ENCODE results near the gene ZNF595. TPM values are rescaled to one million over a fixed set of nuclear protein-coding genes. Genes with fewer than 3 reads are reported as not detected.
"Not testable (repeated sequence)": the region's sequence is repeated elsewhere in the genome, so short reads cannot be mapped to it uniquely, and the experiment has no call there.

The ZNF595 gene
- total RNA-seq, 2 experiments from 2014 or later: 5.6 to 5.8 TPM

GRCh38 chr4:116499-116898, 63.4 kb downstream of the ZNF595 start:
- Mint-ChIP-seq H3K27ac (no peak overlapping the region), H3K9me3 (peaks cover 20% of the 10 kb centered on the region), H3K4me1 (ENCODE audit: low read depth) (peaks cover 15% of the 10 kb centered on the region), H3K27me3 (peaks cover 1% of the 10 kb centered on the region), H3K4me3 (no peak overlapping the region), H3K36me3 (ENCODE audit: low read depth) (peaks cover 8% of the 10 kb centered on the region)
- TF ChIP-seq CTCF (IDR thresholded peaks at IDR 0.05): no peak
- intact Hi-C loops (cut with micrococcal nuclease): no loop called here
- ChIA-PET POLR2A (no interaction called here), CTCF (no interaction called here)
- DNase-seq (no peak), ATAC-seq (peak; percentile 21)

- H3K27ac Mint-ChIP-seq: no peak overlapping the region
- H3K36me3 Mint-ChIP-seq (ENCODE audit: low read depth): peaks cover 29% of the 10 kb centered on the region
- POLR2A ChIA-PET: no interaction called here
- H3K27me3 Mint-ChIP-seq: no peaks in the 10 kb centered on the region
- intact Hi-C loops (cut with micrococcal nuclease): no loop called here
- ATAC-seq: no peak
- peaks cover 28% of the 10 kb centered on the region for H3K9me3 Mint-ChIP-seq
- no peak for DNase-seq
- no peak for TF ChIP-seq CTCF (IDR thresholded peaks at IDR 0.05)
- CTCF ChIA-PET: no interaction called here
- H3K4me3 Mint-ChIP-seq: no peak overlapping the region
- peaks cover 25% of the 10 kb centered on the region for H3K4me1 Mint-ChIP-seq (ENCODE audit: low read depth)
These were observed 67.5 kb downstream of the ZNF595 start for GRCh38 chr4:120616-121015.

DNA sequence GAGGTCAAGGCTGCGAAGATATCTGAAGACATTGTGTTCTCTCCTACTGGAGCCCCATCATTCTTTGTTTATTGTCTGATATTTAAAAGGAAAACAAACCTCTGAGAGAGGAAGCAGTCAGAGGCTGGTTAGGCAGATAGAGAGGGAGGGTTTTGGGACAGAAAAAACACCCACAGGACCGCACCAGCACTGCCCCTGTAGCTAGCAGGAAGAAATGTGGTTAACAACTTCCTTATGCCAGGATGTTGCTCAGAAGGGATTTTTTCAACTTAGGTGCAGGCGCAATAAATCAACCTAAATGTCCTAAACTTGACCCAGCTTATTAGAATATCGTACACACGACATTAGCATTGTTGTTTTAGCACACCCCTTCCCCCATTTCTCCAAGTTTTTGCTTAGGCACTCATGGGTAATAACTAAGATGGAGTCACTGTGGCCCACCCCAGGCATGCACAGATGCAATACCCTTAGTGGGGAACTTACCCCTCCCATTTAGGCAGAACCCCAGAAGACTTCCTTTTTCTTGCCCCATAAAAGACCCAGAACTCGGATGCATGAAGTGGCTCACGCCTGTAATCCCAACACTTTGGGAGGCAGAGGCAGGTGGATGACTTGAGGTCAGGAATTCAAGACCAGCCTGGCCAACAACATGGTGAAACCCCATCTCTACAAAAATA, 68.4 kb downstream of the ZNF595 start:
- Mint-ChIP-seq H3K36me3 (ENCODE audit: low read depth) (peaks cover 37% of the 10 kb centered on the region), H3K9me3 (peaks cover 31% of the 10 kb centered on the region), H3K27ac (peak overlapping the region; percentile 81), H3K4me1 (ENCODE audit: low read depth) (peaks cover 28% of the 10 kb centered on the region), H3K27me3 (no peaks in the 10 kb centered on the region), H3K4me3 (peak overlapping the region; percentile 33)
- intact Hi-C loops (cut with micrococcal nuclease): no loop called here
- ATAC-seq (peak; percentile 16), DNase-seq (peak; percentile 66)
- ChIA-PET POLR2A (no interaction called here), CTCF (no interaction called here)
- TF ChIP-seq CTCF (IDR thresholded peaks at IDR 0.05): no peak

DNA sequence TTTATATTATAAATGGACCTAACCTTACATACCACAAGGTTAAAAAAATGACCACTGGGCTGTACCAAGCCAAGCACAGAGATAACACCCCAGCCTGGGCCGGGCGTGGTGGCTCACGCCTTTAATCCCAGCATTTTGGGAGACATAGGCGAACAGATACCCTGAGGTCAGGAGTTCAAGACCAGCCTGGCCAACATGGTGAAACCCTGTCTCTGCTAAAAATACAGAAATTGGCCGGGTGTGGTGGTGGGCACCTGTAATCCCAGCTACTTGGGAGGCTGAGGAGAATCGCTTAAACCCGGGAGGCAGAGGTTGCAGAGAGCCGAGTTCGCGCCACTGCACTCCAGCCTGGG, 70.8 kb downstream of the ZNF595 start:
- ChIA-PET CTCF (interaction anchor here (1.0 to 1.9 kb wide), 3 partner anchors 12 to 120 kb away, joined by 4 to 7 read pairs (median 5); no protein-coding TSS in a partner anchor), POLR2A (interaction anchor here (1.0 to 2.1 kb wide), 6 partner anchors 9 to 350 kb away, joined by 3 to 16 read pairs (median 5); partner anchors contain the start of genes ZNF141 and ZNF595)
- H3K4me3 Mint-ChIP-seq: peak overlapping the region; percentile 95
- peak overlapping the region; percentile 100 for H3K27ac Mint-ChIP-seq
- H3K27me3 Mint-ChIP-seq; intact Hi-C loops (cut with micrococcal nuclease); ATAC-seq; DNase-seq: not testable (repeated sequence)
- peaks cover 60% of the 10 kb centered on the region for H3K36me3 Mint-ChIP-seq (ENCODE audit: low read depth)
- H3K4me1 Mint-ChIP-seq (ENCODE audit: low read depth): peaks cover 26% of the 10 kb centered on the region
- H3K9me3 Mint-ChIP-seq: peaks cover 27% of the 10 kb centered on the region

DNA sequence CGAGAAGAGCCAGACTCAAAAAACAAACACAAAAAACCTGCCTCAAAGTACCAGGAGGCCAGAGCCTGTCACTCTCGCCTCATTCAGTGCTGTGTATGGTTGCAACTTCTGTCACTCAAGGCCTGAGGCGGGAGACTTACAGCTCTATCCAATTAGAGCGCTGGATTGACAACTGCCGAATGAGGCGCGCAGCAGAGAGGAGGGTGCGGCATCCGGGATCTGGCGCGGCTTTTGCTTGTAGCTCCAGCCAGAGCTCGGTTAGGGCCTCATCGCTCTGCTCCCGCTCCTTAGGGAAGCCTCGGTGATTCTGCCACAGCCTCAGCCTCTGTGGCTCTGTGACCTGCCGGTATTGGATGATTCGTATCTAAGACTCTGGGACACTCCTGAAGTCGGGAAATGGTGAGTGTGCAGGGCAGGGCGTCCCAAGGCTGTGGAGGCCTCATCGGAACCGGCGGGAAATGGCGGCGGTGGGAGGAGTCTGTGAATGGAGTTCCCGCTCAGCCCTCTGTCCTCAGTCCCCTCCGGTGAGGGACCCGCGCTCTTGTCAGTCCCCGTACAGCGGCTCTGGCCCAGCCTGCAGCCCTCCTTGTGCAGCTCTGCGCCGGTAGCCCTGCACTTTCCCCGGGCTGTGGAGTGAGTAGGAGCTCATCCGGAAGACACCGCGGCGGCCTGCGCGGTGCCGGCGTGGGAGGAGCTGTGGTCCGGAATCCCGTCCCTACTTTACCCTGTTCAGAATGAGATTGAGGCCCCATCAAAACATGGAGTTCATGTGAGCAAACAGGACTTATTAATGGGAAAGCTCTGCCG, 71.4 kb downstream of the ZNF595 start, which contains the start of gene ZNF718:
Gene ZNF718, plus strand, starts transcription at position 227 of the 807 bp plus-strand sequence. Its CDS starts 170 bp downstream, at position 397.
- CTCF ChIA-PET: interaction anchor here (1.0 to 1.9 kb wide), 4 partner anchors 11 to 119 kb away, joined by 4 to 7 read pairs (median 4); no protein-coding TSS in a partner anchor
- POLR2A ChIA-PET: interaction anchor here (1.2 to 2.7 kb wide), 6 partner anchors 9 to 349 kb away, joined by 3 to 16 read pairs (median 6); partner anchors contain the start of genes ZNF141 and ZNF595
- peak; percentile 97 for ATAC-seq
- peak within 1 kb of the TSS; percentile 100 for H3K27ac Mint-ChIP-seq
- H3K36me3 Mint-ChIP-seq (ENCODE audit: low read depth): peaks cover 65% of the 10 kb centered on the region
- H3K27me3 Mint-ChIP-seq: no peaks in the 10 kb centered on the region
- no peak for TF ChIP-seq CTCF (IDR thresholded peaks at IDR 0.05)
- H3K9me3 Mint-ChIP-seq: peaks cover 27% of the 10 kb centered on the region
- intact Hi-C loops (cut with micrococcal nuclease): no loop called here
- DNase-seq: peak; percentile 96
- H3K4me3 Mint-ChIP-seq: peak within 1 kb of the TSS; percentile 95
- peaks cover 26% of the 10 kb centered on the region for H3K4me1 Mint-ChIP-seq (ENCODE audit: low read depth)

Measured in activated CD8-positive, alpha-beta T cell treated with anti-CD3 and anti-CD28 coated beads for 36 hours (primary cell).